Measurements from ENCODE around the gene ZNF223. TPM values are rescaled to one million over a fixed set of nuclear protein-coding genes. Genes with fewer than 3 reads are reported as not detected.
A peak's percentile ranks its signal among the peaks of the same experiment; 100 is the strongest.

The ZNF223 gene
- total and polyA plus RNA-seq, 9 of the 15 experiments (the other 6 are each of a cell fraction or from before 2014, with no cell fraction given) = 0.21 to 1.8 (median 0.71) TPM

DNA sequence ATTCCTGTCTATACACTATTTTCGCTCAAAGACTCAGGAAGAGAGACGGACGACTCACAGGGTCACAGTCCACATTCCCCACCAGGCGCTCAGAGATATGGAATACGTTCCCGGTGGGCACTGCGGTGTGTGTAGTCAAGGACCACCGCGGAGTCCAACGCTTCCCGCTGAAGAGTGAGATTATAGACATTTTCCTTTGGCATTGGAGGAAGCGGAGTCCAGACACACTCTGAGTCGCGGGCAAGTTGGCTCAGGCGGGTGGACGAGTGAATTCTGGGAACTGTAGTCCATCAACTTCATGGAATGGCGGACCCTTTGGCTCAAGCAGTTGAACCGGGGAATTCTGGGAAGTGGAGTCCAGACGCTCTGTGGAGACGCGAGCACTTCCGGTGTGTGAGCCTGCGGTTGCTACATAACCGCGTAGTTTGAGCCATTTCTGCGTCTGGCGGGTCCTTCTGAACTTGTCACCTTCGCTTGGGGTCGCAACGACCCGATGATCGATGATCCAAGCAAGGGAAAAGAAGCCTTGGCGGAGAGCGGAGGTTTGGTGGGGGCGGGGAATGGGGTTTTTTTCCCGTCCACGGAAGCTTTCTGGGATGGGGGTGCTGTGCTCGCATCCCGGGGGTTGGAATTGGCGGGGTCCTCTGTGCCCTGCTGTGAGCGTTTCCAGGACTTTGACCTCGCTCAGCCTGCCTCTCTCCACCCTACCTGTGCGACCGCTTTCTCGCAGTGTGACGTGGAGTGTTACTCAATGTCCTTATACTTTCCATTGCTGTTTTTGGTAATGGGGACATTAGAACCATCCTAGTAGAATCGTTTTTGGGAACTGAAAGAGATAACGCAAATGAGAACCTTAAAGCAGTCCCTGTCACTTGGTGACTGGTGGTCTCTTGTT lies 49.0 kb upstream of the ZNF223 start, which contains the start of gene ZNF230 (continued):
- TF ChIP-seq CXXC5 (CRISPR knock-in tag; IDR thresholded peaks at IDR 0.05) = peak; percentile 56
- TF ChIP-seq CHD4 (IDR thresholded peaks at IDR 0.05; ENCODE audit: insufficient read depth, insufficient replicate concordance, low read depth, low read length, poor library complexity, severe bottlenecking) = no peak
- TF ChIP-seq NR2C1 (IDR thresholded peaks at IDR 0.05) = peak; percentile 88
- TF ChIP-seq NR2C1 (tag; IDR thresholded peaks at IDR 0.05) = peak; percentile 93
- TF ChIP-seq SMC3 (conservative IDR thresholded peaks at IDR 0.05; ENCODE audit: insufficient read depth, low read depth, low read length) = no peak
- no peak for TF ChIP-seq ZC3H4 (CRISPR knock-in tag; IDR thresholded peaks at IDR 0.05; ENCODE audit: borderline replicate concordance)
- no peak for TF ChIP-seq FOXK2 (conservative IDR thresholded peaks at IDR 0.05 in 1 of 2, IDR thresholded peaks at IDR 0.05 in 1 of 2; ENCODE audit: low read depth in 2 of 2)
- no peak for TF ChIP-seq HLTF (IDR thresholded peaks at IDR 0.05)
- no peak for TF ChIP-seq RBM14 (IDR thresholded peaks at IDR 0.05; ENCODE audit: borderline replicate concordance, insufficient read depth, low read depth, low read length)
- no peak for TF ChIP-seq ZKSCAN3 (CRISPR knock-in tag; IDR thresholded peaks at IDR 0.05)
- no peak for TF ChIP-seq TEAD2 (tag; IDR thresholded peaks at IDR 0.05)
- TF ChIP-seq, protein P1, sequence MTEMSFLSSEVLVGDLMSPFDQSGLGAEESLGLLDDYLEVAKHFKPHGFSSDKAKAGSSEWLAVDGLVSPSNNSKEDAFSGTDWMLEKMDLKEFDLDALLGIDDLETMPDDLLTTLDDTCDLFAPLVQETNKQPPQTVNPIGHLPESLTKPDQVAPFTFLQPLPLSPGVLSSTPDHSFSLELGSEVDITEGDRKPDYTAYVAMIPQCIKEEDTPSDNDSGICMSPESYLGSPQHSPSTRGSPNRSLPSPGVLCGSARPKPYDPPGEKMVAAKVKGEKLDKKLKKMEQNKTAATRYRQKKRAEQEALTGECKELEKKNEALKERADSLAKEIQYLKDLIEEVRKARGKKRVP (CRISPR knock-in tag; IDR thresholded peaks at IDR 0.05) = 0 out of 2 replicates have a peak, but pooled peaks have one; percentile 44
- TF ChIP-seq, protein P2, sequence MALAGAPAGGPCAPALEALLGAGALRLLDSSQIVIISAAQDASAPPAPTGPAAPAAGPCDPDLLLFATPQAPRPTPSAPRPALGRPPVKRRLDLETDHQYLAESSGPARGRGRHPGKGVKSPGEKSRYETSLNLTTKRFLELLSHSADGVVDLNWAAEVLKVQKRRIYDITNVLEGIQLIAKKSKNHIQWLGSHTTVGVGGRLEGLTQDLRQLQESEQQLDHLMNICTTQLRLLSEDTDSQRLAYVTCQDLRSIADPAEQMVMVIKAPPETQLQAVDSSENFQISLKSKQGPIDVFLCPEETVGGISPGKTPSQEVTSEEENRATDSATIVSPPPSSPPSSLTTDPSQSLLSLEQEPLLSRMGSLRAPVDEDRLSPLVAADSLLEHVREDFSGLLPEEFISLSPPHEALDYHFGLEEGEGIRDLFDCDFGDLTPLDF (CRISPR knock-in tag; IDR thresholded peaks at IDR 0.05) = no peak
- TF ChIP-seq, protein P3, sequence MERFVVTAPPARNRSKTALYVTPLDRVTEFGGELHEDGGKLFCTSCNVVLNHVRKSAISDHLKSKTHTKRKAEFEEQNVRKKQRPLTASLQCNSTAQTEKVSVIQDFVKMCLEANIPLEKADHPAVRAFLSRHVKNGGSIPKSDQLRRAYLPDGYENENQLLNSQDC (CRISPR knock-in tag; IDR thresholded peaks at IDR 0.05) = no peak
- no peak; the same call in 1 of the 2 replicates for TF ChIP-seq XRCC5 (IDR thresholded peaks at IDR 0.05; ENCODE audit: low read depth, low read length)
- TF ChIP-seq, protein P4, sequence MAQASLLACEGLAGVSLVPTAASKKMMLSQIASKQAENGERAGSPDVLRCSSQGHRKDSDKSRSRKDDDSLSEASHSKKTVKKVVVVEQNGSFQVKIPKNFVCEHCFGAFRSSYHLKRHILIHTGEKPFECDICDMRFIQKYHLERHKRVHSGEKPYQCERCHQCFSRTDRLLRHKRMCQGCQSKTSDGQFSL (CRISPR knock-in tag; IDR thresholded peaks at IDR 0.05) = no peak
- TF ChIP-seq, protein P4 (tag; IDR thresholded peaks at IDR 0.05) = peak in 1 of 2 experiments; percentile 38; a peak in 2 of 4 replicates
- peak; percentile 45; the same call in 1 of the 2 replicates for TF ChIP-seq DMBX1 (CRISPR knock-in tag; IDR thresholded peaks at IDR 0.05; ENCODE audit: borderline replicate concordance)
- no peak for TF ChIP-seq CAMTA2 (CRISPR knock-in tag; conservative IDR thresholded peaks at IDR 0.05)
- TF ChIP-seq GATAD2B (IDR thresholded peaks at IDR 0.05; ENCODE audit: borderline replicate concordance) = no peak
- TF ChIP-seq STAG1 (CRISPR knock-in tag; IDR thresholded peaks at IDR 0.05; ENCODE audit: borderline replicate concordance) = no peak
